NT2/D1 (cell line): ENCODE results near the gene SIGLEC1.

Experiments
- SUZ12 ChIP-seq: IDR thresholded peaks from 2 replicates; pipeline ENCODE4 v1.6.1; 2011; ENCODE audit not compliant: insufficient read length, insufficient read depth; ENCODE audit errors: extremely low read depth
- YY1 ChIP-seq: IDR thresholded peaks from 2 replicates; pipeline ENCODE4 v1.6.1; 2011; ENCODE audit not compliant: insufficient read length, insufficient read depth

- TF ChIP-seq YY1, result no peak
- no peak for TF ChIP-seq SUZ12
Observed at GRCh38 chr20:3744037-3744436, 31.6 kb upstream of the SIGLEC1 start.
